ENCODE results near the gene RANBP1.

Gene RANBP1

DNA sequence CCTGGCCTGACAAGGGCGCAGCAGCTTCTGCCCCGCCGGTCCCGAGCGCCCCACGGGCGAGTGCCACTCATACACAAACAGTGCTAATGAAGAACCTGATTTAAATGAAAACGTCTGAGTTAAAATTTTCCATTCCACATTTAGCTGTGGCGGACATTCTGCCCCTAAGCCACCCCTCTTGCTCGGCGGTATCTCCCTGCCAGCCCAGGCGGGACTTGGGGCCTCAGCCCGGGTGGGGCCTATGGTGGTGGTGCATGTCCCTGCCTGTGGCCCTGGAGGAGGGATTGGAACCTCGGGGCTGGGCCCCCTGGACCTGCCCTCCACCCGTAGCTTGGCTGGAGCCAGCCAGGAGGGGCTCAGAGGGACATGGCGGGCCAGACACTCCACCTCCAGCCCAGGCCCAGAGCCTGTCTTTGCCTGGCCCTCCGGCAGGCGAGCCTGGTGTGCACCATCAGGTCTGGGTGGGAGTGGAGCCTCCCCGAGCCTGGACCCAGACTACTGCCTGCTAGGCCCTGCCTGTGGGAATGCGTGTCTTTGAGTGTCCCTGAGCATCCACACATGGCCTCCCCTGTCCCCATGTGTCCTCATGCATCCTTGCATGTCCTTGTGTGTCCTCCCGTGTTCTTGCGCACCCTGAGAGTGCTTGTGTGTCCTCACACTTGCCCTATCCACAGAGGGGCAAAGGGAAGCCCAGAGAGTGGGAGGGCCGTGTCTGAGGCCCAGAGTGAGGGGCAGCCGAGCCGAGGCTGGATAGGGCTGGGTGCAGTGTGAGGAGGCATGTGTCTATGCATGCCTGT lies 20.1 kb downstream of the RANBP1 start:
- in situ Hi-C loops (cut with MboI; ENCODE audit: low sequenced_read_pairs) = no loop called here

DNA sequence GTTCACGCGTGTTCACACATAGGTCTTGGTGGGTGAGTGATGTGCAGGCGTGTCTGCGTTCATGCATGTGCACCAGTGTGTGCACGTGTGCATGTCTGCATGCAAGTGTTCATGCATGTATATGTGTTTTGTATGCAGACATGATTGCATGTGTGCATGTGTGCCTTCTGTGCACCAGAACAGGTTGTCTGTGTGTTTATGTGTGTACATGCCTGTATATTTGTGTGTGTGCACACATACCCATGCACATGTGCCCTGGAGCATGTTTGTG lies 20.6 kb downstream of the RANBP1 start:
- in situ Hi-C loops (cut with MboI; ENCODE audit: low sequenced_read_pairs) = no loop called here

- in situ Hi-C loops (cut with MboI; ENCODE audit: low sequenced_read_pairs) = no loop called here
Observed at GRCh38 chr22:20137113-20137512, 21.2 kb downstream of the RANBP1 start.

GRCh38 chr22:20137671-20138416 lies 21.9 kb downstream of the RANBP1 start:
- in situ Hi-C loops (cut with MboI; ENCODE audit: low sequenced_read_pairs) = no loop called here

DNA sequence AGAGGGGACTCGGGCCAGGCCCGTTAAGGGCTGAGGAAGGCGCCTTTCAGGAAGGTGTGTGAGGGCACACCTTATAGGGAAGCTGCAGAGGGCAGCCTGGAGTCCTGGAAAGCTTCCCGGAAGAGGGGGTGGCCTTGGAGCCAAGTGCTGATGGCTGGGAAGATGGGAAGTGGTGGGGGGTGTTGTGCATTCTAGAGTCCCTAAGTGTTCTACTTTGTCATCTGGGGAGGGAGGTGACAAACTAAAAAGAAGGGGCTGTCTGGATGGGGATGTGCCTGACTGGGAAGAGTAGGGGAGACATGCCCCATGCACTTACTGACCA lies 22.5 kb downstream of the RANBP1 start:
- in situ Hi-C loops (cut with MboI; ENCODE audit: low sequenced_read_pairs) = no loop called here

GRCh38 chr22:20138868-20139267 lies 23.0 kb downstream of the RANBP1 start:
- in situ Hi-C loops (cut with MboI; ENCODE audit: low sequenced_read_pairs) = no loop called here

GRCh38 chr22:20139391-20140106 lies 23.6 kb downstream of the RANBP1 start:
- in situ Hi-C loops (cut with MboI; ENCODE audit: low sequenced_read_pairs) = no loop called here

DNA sequence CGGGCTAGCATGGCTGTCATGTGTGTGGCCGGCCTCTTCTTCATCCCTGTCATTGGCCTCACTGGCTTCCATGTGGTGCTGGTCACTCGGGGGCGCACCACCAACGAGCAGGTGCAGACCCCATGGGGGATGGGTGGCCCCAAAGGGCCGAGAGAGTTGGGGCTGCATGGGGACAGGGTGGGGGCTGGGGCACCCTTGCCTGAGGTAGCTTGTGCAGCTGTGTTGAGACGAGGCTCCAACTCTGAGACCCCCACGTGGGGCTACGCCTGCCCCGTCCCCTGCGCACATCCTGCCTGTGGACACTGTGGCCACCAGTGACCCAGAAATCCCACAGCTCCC lies 24.2 kb downstream of the RANBP1 start:
- in situ Hi-C loops (cut with MboI; ENCODE audit: low sequenced_read_pairs) = no loop called here

DNA sequence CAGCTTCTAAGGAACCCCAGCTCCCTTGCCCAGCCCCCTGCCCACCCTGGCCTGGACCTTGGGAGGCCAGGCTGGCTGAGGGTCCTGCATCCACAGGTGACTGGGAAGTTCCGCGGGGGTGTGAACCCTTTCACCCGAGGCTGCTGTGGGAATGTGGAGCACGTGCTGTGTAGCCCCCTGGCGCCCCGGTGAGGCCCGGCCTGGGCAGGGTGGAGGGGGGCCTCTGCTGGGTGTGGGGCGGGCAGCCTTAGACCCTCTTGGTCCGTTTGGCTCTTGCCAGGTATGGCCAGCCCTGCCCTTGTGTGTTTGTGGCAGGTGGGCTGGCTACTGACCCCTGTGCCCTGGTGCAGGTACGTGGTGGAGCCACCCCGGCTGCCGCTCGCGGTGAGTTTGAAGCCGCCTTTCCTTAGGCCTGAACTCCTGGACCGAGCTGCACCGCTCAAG lies 24.6 kb downstream of the RANBP1 start:
- in situ Hi-C loops (cut with MboI; ENCODE audit: low sequenced_read_pairs) = no loop called here

- in situ Hi-C loops (cut with MboI; ENCODE audit: low sequenced_read_pairs) = no loop called here
Observed at GRCh38 chr22:20141186-20142077, 25.5 kb downstream of the RANBP1 start.

DNA sequence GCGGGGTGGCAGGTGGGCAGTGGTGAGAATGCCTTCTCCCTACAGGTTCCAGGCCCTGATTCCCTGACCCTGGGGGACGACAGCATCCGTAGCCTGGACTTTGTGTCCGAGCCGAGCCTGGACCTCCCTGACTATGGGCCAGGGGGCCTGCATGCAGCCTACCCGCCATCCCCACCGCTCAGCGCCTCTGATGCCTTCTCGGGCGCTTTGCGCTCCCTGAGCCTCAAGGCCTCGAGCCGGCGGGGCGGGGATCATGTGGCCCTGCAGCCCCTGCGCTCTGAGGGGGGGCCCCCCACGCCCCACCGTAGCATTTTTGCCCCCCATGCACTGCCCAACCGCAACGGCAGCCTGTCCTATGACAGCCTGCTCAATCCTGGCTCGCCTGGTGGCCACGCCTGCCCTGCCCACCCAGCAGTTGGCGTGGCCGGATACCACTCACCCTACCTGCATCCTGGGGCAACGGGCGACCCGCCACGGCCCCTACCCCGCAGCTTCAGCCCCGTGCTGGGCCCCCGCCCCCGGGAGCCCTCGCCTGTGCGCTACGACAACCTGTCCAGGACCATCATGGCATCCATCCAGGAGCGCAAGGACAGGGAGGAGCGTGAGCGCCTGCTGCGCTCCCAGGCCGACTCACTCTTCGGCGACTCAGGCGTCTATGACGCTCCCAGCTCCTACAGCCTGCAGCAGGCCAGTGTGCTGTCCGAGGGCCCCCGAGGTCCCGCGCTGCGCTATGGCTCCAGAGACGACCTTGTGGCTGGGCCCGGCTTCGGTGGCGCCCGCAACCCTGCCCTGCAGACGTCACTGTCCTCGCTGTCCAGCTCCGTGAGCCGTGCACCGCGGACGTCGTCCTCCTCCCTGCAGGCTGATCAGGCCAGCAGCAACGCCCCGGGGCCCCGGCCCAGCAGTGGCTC lies 27.1 kb downstream of the RANBP1 start:
- in situ Hi-C loops (cut with MboI; ENCODE audit: low sequenced_read_pairs) = no loop called here

- in situ Hi-C loops (cut with MboI; ENCODE audit: low sequenced_read_pairs) = no loop called here
Observed at GRCh38 chr22:20143883-20144665, 28.2 kb downstream of the RANBP1 start.

- in situ Hi-C loops (cut with MboI; ENCODE audit: low sequenced_read_pairs) = no loop called here
Observed at GRCh38 chr22:20145206-20145831, 29.4 kb downstream of the RANBP1 start.

GRCh38 chr22:20145832-20146223 lies 29.9 kb downstream of the RANBP1 start:
- in situ Hi-C loops (cut with MboI; ENCODE audit: low sequenced_read_pairs) = no loop called here

DNA sequence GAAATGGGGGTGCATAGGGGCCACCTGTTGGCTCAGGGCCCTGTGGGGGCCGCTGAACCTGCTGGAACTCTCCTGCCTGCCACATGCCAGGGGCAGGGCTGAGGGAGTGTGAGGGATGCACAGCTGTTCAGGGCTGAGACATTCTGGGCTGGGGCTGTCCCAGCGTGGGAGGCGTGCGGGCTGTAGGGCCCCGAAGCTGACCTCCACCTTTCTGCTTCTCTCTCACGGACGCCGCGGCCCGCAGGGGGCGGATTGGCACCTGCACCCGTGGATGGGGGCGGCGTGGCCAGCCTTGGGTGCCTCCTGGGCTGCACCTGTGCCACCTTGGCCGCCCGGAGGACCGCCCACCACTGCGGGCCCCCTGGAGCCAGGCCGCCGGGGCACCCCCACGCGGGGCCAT lies 30.9 kb downstream of the RANBP1 start:
- in situ Hi-C loops (cut with MboI; ENCODE audit: low sequenced_read_pairs) = no loop called here

DNA sequence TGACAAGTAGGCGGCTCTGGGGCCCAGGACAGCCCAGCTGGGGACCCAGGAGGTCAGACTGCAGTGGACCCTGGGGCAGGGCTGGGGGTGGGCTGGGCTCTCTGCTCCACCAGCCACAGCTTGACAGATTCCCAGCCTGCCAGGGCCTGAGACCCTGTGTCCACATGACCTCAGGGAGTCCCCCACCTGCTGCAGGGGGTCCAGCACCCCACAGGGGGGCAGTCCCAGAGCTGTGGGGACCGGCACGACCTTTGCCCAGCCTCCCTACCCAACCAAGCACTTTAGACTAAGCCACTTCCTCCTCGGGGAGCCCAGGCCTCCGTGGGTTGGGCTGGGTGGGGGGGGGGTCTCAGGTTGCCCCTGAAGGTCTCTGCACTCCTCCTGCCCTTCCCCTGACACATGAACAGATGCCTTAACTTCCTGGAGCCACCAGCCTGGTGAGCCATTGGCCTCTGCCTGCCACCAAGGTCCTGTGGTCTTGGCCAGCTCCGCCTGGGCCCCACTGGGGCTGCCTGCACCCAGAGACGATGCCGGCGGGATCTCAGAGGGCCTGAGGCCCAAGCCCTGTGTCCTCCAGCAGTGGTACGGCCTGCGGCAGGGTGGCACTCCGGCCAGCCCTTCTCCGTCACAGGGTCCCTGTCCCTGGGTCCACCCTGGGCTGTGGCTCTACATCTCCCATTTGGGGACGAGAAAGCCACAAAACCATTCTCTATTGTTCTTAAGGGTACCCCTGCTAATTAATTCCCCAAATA lies 31.5 kb downstream of the RANBP1 start:
- in situ Hi-C loops (cut with MboI; ENCODE audit: low sequenced_read_pairs) = no loop called here

DNA sequence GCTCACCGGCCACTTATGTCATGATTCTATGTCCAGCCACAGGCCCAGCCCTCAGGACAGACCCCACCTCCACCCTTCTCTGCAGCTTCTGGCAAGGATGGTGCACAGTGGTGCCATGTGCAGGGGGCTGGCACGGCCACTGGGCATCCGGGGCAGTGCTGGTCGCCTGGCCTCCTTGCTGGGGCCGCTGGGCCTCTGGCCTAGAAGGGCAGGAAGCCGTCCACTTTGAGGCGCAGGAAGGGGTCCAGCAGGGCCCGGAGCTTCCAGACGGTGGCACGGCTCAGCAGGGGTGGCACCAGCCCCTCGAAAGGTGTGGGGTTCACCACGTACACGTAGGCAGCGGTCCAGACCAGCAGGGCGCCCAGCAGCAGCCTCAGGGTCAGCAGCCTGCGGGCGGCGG lies 32.5 kb downstream of the RANBP1 start:
- in situ Hi-C loops (cut with MboI; ENCODE audit: low sequenced_read_pairs) = no loop called here
